Cardiac fibroblast (primary cell): ENCODE data around the gene STX10.

ENCODE experiments used
- DNase-seq, 2 donors: peaks; one replicate each; pipeline versions ENCODE4 v3.0.0 to v3.0.0-alpha.2; 2010; ENCODE audit warnings: low read depth in 2 of 2
- H3K4me3 ChIP-seq, 2 donors: replicated peaks in 1 of 2; 1 replicate in 1 of 2; 2 replicates in 1 of 2; pipeline ENCODE4 v1.5.1; 2011; ENCODE audit warnings: low read depth in 2 of 2, low read length in 2 of 2, mild to moderate bottlenecking in 2 of 2, moderate library complexity in 1 of 2
- CTCF ChIP-seq: IDR thresholded peaks from one replicate; pipeline ENCODE4 v1.5.1; 2011; ENCODE audit warnings: low read depth, mild to moderate bottlenecking, low read length, inconsistent platforms

Gene STX10

DNA sequence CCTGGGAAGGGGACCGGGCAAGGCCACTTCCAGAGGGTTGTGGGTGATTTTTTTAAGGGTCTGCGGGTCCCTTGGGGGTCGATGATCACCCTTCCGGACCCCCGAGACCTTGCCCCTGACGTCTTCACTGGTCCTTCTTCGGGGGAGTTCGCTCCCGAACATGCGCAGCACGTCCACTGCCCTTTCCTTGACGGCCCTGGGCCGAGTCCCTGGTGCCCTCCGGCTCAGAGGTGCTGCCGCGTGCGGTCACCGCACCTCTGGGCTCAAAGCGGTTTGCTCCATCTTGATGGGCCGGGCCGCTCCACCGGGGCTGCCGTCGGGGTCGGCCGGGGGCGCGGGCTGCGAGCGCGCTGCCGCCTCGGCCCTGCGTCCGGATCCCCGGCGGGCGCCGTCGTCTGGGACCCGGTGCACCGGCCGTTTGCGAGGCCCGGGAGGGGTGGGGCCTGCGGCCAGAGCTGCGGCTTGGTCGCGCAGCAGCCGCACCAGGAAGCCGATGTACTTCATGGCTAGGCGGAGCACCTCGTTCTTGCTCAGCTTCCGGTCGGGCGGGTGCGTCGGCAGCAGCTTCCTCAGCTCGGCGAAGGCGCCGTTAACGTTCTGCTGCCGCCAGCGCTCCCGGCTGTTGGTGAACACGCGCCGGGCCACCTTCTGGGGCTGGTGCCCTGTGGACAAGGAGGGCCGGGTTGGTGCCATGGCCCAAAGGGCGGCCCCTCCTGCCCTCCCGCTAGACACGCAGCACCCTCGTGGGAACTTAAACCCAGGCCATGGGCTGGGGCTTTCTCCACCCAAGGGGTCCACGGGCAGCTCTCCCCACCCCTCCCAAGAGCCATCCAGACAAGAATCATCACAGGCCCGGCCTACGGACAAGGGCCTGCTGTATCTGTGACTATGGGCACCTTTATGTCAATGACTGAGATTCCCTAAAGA lies 50.8 kb downstream of the STX10 start:
- peak overlapping the region in 1 of 2 donors; percentile 10 for H3K4me3 ChIP-seq

GRCh38 chr19:13098277-13099072 lies 51.7 kb downstream of the STX10 start:
- peak overlapping the region in 1 of 2 donors; percentile 28 for H3K4me3 ChIP-seq
- no peak for TF ChIP-seq CTCF
- DNase-seq, result peak; percentile 65 to 73

More for the DNA sequence above, 50.8 kb downstream of the STX10 start:
- no peak for TF ChIP-seq CTCF
- DNase-seq, result peak; percentile 62 to 64

DNA sequence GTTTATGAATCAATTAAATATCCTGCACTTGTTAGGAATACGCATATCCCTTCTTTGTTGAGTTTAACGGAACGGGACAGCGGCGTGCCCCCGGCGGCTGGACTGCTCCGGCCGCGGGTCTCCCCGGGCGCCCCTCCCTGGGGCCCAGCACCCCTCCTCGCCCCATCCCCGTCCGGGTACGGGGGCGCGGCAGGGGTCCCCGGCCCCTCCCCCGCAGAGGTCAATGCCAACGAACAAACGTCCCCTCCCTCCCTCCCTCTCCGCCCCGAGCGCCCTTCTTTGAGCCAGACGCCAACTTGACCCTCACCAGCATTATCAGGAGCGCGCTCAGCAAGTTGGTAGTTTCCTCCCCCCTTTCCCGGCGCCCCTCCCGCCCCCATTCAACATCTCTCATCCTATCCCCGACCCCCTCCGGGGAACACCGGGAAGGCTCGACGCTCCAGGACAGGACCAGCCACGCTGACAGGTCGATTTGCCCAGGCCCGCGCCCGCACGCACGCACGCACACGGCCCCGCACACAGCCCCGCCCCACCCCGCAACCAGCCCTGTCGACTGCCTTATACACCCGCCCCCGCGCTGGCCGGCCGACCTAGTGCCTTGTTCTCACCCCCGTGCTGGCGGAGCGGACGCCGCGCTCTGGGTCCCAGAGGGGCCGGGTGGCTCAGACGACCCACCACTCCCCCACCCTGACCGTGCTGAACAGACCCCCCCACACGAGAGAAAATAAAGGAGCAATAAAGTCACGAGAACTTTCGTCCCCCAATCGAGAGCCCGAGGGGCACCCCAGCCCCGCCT lies 52.5 kb downstream of the STX10 start:
- DNase-seq, result no peak
- peak overlapping the region in 1 of 2 donors; percentile 18 for H3K4me3 ChIP-seq
- TF ChIP-seq CTCF, result no peak

GRCh38 chr19:13097033-13097462 lies 53.1 kb downstream of the STX10 start:
- no peak for DNase-seq
- no peak overlapping the region for H3K4me3 ChIP-seq
- no peak for TF ChIP-seq CTCF

DNA sequence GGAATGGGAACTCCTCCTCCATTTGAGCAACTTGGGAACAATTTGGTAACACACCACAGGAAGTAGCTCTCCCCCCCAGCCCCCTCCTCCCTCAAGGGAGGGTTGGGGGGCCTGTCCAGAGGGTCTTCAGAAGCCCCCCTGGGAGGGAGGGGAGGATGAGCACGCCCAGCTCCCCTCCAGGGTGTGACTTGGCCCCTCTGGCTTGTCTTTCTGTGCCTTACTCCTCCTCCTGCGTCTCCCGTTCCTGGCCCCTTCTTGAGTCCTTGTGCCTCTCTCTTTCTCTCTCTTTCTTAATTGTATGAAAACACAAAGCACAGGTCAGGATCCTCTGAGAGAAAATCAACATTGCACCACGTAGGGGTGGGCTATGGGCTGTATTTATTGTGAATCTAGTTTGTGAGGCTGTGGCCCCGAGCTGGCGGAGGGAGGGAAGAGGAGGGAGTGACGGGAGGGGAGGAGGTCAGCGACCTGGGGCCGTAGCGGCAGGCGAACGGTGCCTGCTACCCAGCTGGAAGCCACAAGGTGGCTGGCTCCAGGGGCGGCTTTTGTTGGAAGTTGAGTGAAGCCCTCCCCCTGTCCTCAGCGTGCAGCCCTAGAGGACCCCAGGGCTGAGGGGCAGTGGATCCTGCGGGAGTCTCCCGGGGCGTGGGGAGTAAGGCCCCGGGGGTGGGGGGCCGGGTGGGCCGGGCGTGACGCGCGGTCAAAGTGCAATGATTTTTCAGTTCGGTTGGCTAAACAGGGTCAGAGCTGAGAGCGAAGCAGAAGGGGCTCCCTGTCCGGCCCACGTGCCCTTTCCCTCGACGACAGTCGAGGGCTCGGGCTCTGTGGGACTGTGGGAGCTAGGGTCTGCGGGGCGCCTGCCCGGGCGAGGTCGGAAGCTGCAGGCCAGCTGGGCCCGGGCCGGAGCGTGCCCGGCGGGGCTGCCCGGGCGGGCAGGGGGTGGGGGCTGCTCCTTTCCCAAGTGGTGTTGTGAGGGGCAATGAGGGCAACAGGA lies 53.9 kb downstream of the STX10 start:
- no peak overlapping the region for H3K4me3 ChIP-seq
- no peak for DNase-seq
- TF ChIP-seq CTCF, result no peak
